Astrocyte of the cerebellum (primary cell): Measurements from ENCODE around the gene GPX2.
A peak's percentile ranks its signal among the peaks of the same experiment; 100 is the strongest.

Source experiments
- DNase-seq: peaks from one replicate; pipeline ENCODE4 v3.0.0-alpha.2; 2011; ENCODE audit warnings: low read depth
- H3K4me3 ChIP-seq: 2 replicates; pipeline ENCODE4 v1.5.1; 2011; ENCODE audit warnings: mild to moderate bottlenecking, low read depth, low read length, moderate library complexity
- in situ Hi-C: cut with HindIII; loops from 2 replicates; pipeline ENCODE4 v1.10.0; 2017; ENCODE audit warnings: low sequenced_read_pairs
- TF ChIP-seq, protein P1 (sequence below): IDR thresholded peaks from 2 replicates; pipeline ENCODE4 v1.5.1; 2012; ENCODE audit warnings: low read length, low read depth, moderate library complexity, mild to moderate bottlenecking; ENCODE audit errors: missing control alignments

GPX2 gene

DNA sequence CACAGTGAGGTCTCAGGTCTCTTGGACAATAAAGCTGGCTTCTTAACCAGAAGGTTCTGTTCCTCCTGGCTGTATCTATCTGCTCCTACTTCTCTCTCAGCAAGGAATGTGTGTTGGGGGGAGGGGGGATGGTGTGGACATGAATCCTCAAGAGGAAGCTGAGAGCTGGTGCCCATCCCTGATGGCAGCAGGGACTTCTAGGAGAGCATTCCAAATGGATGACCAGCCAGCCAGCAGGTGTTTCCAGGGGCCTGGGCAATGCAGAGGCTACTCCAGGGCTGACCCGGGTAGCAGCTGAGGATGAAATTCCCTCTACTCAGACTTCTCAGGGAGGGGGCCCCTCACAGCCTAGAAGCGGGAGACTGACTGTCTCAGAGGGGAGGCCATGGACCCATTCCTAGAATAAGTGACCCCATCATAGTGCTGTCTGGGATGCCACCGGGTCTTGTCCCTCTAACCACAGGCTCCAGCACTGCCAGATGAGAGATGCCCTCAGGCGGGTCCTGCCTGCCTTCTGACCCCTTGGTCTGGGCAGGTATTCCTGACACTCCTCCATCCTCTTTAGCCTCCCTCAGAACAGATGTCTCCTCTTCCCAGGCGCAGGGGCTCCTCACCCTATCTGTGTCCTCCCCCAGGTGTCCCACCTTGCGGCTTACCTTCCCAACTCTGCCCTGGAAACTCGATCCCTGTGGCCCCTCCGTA, 28.4 kb upstream of the GPX2 start:
- TF ChIP-seq, protein P1, sequence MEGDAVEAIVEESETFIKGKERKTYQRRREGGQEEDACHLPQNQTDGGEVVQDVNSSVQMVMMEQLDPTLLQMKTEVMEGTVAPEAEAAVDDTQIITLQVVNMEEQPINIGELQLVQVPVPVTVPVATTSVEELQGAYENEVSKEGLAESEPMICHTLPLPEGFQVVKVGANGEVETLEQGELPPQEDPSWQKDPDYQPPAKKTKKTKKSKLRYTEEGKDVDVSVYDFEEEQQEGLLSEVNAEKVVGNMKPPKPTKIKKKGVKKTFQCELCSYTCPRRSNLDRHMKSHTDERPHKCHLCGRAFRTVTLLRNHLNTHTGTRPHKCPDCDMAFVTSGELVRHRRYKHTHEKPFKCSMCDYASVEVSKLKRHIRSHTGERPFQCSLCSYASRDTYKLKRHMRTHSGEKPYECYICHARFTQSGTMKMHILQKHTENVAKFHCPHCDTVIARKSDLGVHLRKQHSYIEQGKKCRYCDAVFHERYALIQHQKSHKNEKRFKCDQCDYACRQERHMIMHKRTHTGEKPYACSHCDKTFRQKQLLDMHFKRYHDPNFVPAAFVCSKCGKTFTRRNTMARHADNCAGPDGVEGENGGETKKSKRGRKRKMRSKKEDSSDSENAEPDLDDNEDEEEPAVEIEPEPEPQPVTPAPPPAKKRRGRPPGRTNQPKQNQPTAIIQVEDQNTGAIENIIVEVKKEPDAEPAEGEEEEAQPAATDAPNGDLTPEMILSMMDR = no peak
- DNase-seq = no peak
- in situ Hi-C loops = no loop called here
- peak overlapping the region; percentile 71 for H3K4me3 ChIP-seq

DNA sequence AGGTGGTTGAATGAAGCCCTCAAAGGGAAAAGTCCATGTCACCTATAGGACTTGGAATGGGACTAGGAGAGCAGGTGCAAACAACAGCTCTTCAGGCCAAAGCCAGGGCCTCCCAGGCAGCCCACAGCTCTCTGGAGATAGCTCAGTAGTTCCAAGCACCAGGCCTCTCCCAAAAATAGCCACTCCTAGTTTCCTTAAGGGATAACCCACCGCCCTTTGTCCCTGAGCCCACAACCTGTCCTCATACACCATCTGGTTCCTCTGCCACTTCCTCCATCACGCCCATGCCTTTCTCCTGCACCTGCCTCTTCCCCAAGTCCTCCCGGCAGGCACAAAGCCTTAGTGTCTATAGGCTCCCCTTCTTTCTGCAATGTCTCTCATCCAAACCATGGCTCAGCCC, 27.5 kb upstream of the GPX2 start:
- no peak overlapping the region for H3K4me3 ChIP-seq
- no peak for DNase-seq
- in situ Hi-C loops = no loop called here
- TF ChIP-seq, protein P1 = no peak

DNA sequence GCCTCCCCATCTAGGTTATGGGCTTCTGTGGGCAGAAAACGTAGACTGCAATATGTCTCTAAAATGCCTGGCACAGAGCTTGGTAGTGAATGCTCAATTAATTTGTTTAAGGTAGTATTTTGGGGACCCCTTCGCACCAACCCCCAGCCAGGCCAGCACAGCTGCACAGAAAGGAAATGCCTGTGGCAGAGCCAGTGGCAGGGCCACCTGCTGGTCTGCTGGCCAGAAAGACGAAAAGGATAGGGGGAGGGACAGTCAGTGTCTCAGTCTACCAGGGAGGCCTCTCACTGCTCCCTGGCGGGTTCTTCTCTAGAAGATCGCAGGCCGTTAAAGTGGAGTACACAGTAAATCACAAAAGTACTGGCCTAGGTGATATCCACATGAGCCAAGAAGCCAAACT, 26.1 kb upstream of the GPX2 start:
- in situ Hi-C loops = no loop called here

DNA sequence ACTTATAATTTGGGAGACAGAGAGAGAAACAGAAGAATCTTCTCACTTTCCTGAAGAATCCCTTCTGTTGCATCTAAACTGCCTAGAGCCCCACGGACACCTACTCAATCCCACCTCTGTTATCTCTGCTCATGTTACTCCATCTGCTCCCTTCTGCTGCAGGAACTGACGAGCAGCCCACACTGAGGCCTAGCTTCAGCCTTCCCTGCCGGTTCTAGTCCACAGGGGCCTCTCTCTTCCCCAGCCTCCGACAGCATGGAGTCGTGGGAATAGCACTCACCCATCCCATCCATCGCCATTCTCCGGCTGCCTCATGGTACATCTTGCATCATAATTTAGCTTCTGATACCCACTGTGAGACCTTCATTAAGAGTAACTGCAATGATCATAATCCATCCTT, 25.6 kb upstream of the GPX2 start:
- TF ChIP-seq, protein P1 = no peak
- in situ Hi-C loops = no loop called here
- H3K4me3 ChIP-seq = no peak overlapping the region
- DNase-seq = peak; percentile 31

More for the DNA sequence above, 26.1 kb upstream of the GPX2 start:
- no peak overlapping the region for H3K4me3 ChIP-seq
- peak; percentile 51 for DNase-seq
- TF ChIP-seq, protein P1 = no peak

DNA sequence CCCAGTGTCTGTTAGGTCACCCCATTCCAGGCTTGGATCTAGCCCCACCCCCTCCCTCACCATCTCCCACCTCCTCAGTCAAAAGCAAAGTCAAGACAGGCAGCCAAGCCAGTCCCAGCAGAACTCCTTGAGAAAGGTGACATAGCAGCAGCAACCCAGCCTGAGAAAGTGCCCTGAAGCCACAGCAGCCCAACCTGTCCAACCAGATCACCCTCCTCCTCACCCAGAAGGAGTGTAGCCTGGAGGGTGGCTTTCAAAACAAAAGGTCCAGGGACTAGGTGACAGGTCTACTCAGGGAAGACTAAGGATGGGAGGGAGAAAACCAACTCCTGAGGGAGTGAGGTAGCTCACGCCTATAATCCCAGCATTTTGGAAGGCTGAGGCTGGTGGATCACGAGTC, 24.4 kb upstream of the GPX2 start:
- no peak overlapping the region for H3K4me3 ChIP-seq
- in situ Hi-C loops = no loop called here
- DNase-seq = no peak
- TF ChIP-seq, protein P1 = no peak

DNA sequence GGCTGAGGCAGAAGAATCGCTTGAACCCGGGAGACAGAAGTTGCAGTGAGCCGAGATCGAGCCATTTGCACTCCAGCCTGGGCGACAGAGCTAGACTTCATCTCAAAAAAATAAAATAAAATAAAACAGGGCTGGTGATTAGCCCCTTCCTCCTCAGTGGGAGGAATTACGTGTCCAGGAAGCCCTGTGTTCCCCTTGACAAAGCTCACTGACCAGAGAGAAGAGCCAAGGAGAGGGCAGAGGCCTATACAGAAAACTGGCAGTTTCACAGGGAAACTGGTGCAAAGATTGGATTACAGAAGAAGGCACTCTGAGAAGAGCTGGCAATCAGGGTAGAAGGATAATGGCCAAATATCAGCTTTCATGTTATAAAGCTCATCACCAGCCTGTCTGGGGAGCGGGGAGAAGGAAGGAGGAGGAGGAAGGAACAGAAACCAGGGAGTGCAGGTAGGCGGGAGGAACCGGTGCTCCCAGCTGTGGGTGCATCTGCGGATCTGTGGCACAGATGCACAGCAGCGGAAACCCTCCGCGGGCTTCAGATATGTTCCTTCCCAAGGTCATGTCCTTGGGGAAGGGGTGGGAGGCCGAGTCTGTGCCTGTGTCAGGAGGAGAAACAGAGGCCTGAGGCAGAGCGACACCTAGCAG, 22.9 kb upstream of the GPX2 start:
- H3K4me3 ChIP-seq = no peak overlapping the region
- no peak for DNase-seq
- in situ Hi-C loops = no loop called here
- TF ChIP-seq, protein P1 = no peak
